HG03571 (cell line): ENCODE results near the gene LAPTM5.
"Not testable (repeated sequence)": the region's sequence is repeated elsewhere in the genome, so short reads cannot be mapped to it uniquely, and the experiment has no call there.

ENCODE experiments used
- ATAC-seq: cut with Tn5 transposase; IDR thresholded peaks from one replicate; pipeline ENCODE4 v1.9.1; 2021; ENCODE audit not compliant: unreplicated experiment

LAPTM5 gene

DNA sequence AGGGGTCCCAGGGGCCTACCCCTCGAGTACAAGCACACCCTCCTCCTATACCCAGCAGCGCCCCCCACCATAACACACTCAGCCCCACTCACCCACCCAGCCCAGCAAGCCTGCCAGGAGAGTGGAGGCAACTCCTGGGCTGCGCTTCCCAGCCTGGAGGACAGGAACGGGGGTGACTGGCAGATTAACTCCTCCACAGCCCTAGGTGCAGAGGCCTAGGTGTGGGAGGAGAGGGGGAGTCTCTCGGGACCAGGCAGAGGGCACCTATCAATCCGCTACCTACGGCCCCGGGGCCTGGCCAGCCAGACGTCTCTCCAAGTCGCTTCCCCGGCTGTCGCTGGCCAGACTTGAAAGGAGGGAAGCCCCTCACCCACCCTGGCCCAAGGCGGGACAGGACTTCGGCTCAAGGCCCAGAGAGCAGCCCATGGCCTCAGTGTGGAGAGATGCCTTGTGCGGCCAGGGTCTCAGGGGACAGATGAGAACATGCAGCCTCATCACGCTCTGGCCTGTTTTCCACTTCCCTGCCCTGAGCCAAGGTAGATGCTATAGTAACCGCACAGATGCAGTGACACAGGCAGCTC, 59.1 kb downstream of the LAPTM5 start:
- no peak for ATAC-seq

DNA sequence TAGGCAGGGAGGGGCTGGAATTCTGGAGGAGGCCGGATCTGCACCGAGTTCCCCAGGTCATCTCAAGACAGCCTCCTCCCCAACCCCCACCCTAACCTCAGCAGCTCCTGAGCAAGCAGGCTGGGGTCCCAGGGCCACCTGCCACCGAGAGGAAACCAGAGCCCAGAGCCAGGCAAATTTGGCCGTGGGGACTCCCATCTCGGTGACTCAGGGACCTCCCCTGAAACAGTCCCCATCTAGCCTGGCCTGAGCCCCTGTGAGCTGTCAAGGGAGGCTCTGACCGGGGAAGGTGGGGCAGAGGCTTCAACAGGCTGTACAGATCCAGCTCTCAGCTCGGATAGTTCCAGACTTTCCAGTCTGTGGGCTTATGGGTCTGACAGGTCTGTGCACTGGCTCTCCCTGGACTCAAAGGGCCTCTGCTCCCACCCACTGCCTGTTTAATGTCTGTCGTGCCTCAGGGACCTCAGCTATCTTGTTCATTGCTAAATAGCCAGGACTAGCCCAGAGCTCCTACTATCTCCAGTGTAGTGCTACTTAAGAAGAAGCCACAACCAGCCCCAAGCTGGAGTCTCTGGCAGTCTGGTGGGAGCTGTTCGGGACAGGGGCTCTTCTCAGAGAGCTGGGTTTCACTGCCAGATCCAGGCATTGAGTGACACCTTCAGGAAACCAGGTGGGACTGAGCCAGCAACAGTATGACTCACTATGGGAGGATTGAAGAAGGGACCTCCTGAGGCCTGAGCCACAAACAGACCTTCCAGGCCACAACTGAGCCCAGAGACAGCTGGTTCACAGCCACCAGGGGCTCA, 59.8 kb downstream of the LAPTM5 start:
- ATAC-seq = no peak

GRCh38 chr1:30696831-30697230, 60.7 kb downstream of the LAPTM5 start:
- ATAC-seq = no peak

- ATAC-seq = no peak
These were observed 62.1 kb downstream of the LAPTM5 start for GRCh38 chr1:30695439-30695841.

DNA sequence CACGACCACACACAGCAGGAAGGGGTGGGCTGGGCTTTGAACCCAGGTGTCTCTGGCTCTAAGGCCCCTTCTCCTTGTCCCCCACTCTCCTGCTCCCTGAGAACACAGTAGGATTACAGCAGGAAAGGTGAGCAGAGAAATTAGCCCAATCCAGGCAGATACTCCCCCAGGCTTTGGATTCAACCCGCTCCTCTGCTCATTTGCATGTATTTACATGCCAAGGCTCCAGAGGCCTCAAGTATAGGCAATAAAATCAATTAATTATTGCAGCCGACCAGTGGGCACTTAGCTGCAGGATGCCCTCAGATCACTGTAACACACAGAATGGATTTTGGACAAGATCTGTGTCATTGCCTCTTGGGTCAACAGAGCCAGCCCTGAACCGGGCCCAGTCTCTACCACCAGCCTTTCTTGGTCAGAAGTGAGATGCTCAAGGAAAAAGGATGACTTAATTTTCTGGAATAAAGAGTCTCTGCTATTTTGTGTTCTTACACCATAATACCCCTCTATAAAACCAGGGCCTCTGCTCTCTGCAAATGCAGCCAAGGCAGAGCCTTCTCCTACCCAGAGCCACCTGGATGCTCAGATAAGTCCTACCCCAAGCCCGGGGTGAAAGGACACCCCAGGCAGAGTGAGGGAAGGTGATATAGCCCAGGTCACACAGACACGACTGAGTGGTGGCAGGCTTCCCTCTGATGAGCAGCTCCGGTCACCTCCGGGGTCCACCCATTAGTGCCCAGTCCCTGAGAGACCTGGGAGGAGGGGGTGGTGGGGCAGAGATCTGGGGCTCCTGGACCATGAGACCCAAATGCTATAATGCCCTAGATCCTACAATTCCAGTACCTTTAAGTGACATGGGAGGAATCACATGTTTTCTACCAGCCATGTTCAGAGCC, 63.0 kb downstream of the LAPTM5 start:
- ATAC-seq = no peak

DNA sequence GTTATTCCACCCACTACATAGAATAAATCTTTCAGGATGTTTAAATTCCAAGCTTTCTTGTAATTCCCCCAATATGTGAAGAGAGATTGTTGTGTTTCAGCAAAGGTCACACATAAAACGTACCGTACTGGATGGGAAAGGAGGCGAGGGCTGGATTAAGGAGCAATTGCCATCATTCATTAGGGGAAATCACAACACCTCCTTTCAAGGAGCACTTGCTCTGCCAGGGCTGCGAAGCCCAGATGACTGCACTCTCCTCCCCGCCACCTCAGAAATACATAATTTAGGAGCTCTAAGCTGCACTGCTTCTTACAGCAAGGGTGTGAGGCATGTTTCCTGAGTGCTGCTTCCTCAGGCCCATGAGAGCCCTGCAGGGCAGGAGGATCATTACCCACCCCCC, 63.8 kb downstream of the LAPTM5 start:
- no peak for ATAC-seq

GRCh38 chr1:30693366-30693765, 64.2 kb downstream of the LAPTM5 start:
- no peak for ATAC-seq

GRCh38 chr1:30692948-30693301, 64.6 kb downstream of the LAPTM5 start:
- ATAC-seq = no peak

GRCh38 chr1:30692201-30692947, 65.2 kb downstream of the LAPTM5 start:
- ATAC-seq = no peak

DNA sequence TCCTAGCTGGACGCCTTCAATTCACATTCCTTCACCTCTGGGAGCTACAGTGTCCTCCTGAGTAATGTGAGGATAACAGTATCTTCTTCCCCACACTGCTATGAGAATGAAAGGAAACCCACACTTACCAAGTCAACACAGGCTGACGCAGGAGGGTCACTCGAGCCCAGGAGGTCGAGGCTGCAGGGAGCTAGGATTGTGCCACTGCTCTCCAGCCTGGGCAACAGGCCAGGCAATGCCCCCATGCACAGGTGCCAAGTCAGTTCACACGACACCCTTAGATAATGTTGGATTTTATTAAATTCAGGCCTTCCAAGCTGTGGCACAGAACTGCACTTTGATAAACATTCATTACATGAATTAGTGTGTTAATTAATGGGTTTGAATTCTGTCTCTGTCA, 66.1 kb downstream of the LAPTM5 start:
- ATAC-seq = no peak

DNA sequence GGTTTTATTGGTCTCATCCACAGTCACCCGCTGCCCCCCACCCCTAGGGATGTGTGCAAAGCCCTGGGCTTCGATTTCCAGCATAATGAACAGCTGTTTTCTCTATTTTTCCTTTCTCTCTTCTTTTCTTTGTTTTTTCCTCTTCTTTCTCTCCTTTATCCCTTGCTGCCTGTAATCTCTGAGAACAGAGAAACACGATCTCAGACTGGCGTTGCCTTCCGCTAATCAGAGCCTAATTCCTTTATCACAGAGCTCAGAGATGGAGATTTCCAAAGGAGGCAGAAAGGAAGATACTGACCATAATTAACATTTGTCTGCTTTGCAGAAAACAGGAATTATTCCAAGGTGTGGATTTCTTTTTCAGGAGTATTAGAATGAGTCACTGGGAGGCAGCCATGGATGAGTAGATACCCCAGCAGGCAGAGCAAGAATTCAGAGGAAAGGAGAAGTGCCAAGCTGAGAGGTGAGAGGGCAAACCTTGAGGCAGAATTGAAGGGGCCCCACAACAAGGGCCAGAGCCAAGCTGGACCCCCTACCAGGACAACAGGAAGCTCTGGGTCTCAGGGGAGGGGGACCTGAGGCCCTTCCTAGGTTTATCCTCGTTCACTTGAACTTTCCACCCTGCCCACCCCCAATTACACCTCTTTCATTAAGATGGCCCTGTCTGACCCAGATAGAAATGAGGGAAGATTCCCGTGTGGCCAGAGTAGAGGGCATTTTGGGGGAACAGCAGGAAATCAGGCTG, 67.5 kb downstream of the LAPTM5 start:
- no peak for ATAC-seq

- ATAC-seq = no peak
These were observed 68.4 kb downstream of the LAPTM5 start for GRCh38 chr1:30688920-30689794.

DNA sequence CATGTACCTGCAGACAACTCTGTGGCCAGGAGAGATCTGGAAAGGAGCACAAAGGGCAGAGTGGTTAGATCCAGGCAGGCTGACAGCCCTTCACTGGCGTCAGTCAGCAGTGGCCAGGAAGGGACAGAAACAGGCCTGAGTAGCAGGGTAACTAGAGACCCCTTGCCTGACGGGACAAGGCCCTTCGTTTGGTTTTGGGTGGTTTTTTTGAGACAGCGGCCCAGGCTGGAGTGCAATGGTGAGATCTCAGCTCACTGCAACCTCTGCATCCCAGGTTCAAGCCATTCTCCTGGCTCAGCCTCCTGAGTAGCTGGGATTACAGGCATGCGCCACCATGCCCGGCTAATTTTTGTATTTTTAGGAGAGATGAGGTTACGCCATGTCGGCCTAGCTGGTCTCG, 69.1 kb downstream of the LAPTM5 start:
- ATAC-seq = not testable (repeated sequence)

DNA sequence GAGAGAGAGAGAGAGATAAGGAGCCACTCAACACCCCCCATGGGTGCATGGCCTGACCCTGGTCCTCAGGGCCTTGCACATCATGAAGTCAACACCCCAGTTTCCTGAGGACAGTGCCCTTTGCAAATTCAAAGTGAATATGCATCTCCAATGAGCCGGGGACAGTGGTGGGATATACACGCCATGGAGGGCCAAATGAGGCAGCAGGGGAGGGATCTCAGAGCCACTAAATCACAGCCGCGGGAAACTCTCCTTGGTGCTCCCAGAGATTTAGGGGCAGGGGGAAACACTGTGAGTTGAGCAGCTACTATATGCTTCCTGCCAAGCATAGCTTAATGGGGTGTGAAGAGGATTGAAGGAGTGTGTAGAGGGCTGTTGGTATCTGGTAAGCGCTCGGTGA, 69.7 kb downstream of the LAPTM5 start:
- no peak for ATAC-seq

- no peak for ATAC-seq
These were observed 71.2 kb downstream of the LAPTM5 start for GRCh38 chr1:30686236-30686935.

DNA sequence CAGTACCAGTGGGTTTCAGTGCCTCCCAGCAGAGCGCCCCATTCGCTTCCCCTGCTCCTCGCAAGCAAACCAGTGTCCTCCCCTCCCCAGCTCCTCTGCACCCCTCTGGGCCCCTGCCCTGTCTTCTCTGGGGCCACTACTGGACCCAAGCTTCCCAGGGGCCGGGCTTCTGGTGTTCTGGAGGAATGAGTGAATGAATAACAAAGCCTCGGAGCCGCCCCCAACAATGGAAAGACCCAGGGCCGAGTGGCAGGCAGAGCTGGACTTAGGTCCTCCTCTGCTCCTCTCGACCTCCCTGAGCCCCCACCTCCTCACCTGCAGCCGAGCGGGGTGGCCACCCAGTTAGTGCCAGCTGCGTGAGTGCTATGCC, 71.8 kb downstream of the LAPTM5 start:
- no peak for ATAC-seq

GRCh38 chr1:30684881-30685795, 72.4 kb downstream of the LAPTM5 start:
- no peak for ATAC-seq

GRCh38 chr1:30684259-30684658, 73.3 kb downstream of the LAPTM5 start:
- no peak for ATAC-seq
